Hepatocyte (in vitro differentiated cells): ENCODE data around the gene LRRC49. TPM values are rescaled to one million over a fixed set of nuclear protein-coding genes. Genes with fewer than 3 reads are reported as not detected.
A peak's percentile ranks its signal among the peaks of the same experiment; 100 is the strongest.

Source experiments
- DNase-seq: peaks from one replicate; pipeline ENCODE4 v3.0.0-alpha.2; 2016; ENCODE audit warnings: low spot score
- H2AFZ ChIP-seq: fragments of 200-600 bp; sonication (generic); 2 replicates; pipeline ENCODE4 v1.6.0; 2016; ENCODE audit warnings: antibody characterized with exemption, mild to moderate bottlenecking
- H3K27ac ChIP-seq: fragments of 200-600 bp; sonication (generic); 2 replicates; pipeline ENCODE4 v1.5.1; 2016; ENCODE audit warnings: mild to moderate bottlenecking
- H3K27me3 ChIP-seq: fragments of 200-600 bp; sonication (generic); 2 replicates; pipeline ENCODE4 v1.6.1; 2016
- H3K36me3 ChIP-seq: fragments of 200-600 bp; sonication (generic); replicated peaks from 2 replicates; pipeline ENCODE4 v1.5.1; 2016; ENCODE audit warnings: low read depth; ENCODE audit not compliant: insufficient read depth
- H3K4me1 ChIP-seq: fragments of 200-600 bp; sonication (generic); 2 replicates; pipeline ENCODE4 v1.5.1; 2016; ENCODE audit warnings: mild to moderate bottlenecking, moderate library complexity; ENCODE audit not compliant: insufficient read depth
- H3K4me2 ChIP-seq: fragments of 200-600 bp; sonication (generic); 2 replicates; pipeline ENCODE4 v1.6.0; 2016
- H3K4me3 ChIP-seq: fragments of 200-600 bp; sonication (generic); 2 replicates; pipeline ENCODE4 v1.5.1; 2016; ENCODE audit warnings: mild to moderate bottlenecking
- H3K79me2 ChIP-seq: fragments of 200-600 bp; sonication (generic); 2 replicates; pipeline ENCODE4 v1.6.0; 2017; ENCODE audit warnings: mild to moderate bottlenecking
- H3K9me2 ChIP-seq: fragments of 200-600 bp; sonication (generic); replicated peaks from 2 replicates; pipeline ENCODE4 v1.6.0; 2017; ENCODE audit warnings: mild to moderate bottlenecking; ENCODE audit not compliant: insufficient read depth
- H3K9me3 ChIP-seq: fragments of 200-600 bp; sonication (generic); 2 replicates; pipeline ENCODE4 v1.5.1; 2016; ENCODE audit warnings: low read depth, mild to moderate bottlenecking
- H4K20me1 ChIP-seq: fragments of 200-600 bp; sonication (generic); 2 replicates; pipeline ENCODE4 v1.6.0; 2016; ENCODE audit warnings: mild to moderate bottlenecking; ENCODE audit not compliant: insufficient read depth, poor library complexity, severe bottlenecking
- CTCF ChIP-seq: fragments of 200-600 bp; sonication (generic); IDR thresholded peaks from 2 replicates; pipeline ENCODE4 v1.5.1; 2016; ENCODE audit warnings: antibody characterized with exemption, mild to moderate bottlenecking; ENCODE audit not compliant: poor library complexity
- EZH2 ChIP-seq: fragments of 200-600 bp; sonication (generic); IDR thresholded peaks from 2 replicates; pipeline ENCODE4 v1.6.1; 2016; ENCODE audit warnings: antibody characterized with exemption, mild to moderate bottlenecking, borderline replicate concordance
- EZH2phosphoT487 ChIP-seq: fragments of 200-600 bp; sonication (generic); IDR thresholded peaks from one replicate; pipeline ENCODE4 v1.6.1; 2018; ENCODE audit warnings: antibody characterized with exemption, mild to moderate bottlenecking, low read depth, moderate library complexity; ENCODE audit not compliant: unreplicated experiment, severe bottlenecking
- WGBS: methylation state at CpG from one replicate; pipeline ENCODE4 v1.1.6; 2016; ENCODE audit warnings: low lambda C conversion rate; ENCODE audit errors: missing lambda C conversion rate; 5-methylcytosine and 5-hydroxymethylcytosine counted together
- polyA plus RNA-seq: library from polyadenylated mRNA; unstranded; fragments of >200 nt; fragmentation: Nextera tagmentation; extraction: Ambion mirVana; gene quantifications from 2 replicates; pipeline ENCODE4 v1.2.1, GENCODE V29; 2016
- total RNA-seq: library from RNA; depleted of rRNA; stranded (reverse); fragments of >200 nt; gene quantifications from 2 replicates; pipeline ENCODE4 v1.2.3, GENCODE V29; 2014

The LRRC49 gene
- total and polyA plus RNA-seq, 2 experiments from 2014 or later = 1.4 to 11.6 TPM

GRCh38 chr15:71048913-71049675 lies 156.5 kb downstream of the LRRC49 start:
- Histone ChIP-seq H4K20me1 (no peaks in the 10 kb centered on the region), H3K27me3 (no peaks in the 10 kb centered on the region), H3K9me3 (no peaks in the 10 kb centered on the region), H2AFZ (no peak overlapping the region), H3K27ac (no peak overlapping the region), H3K79me2 (no peaks in the 10 kb centered on the region), H3K4me1 (no peaks in the 10 kb centered on the region), H3K9me2 (no peaks in the 10 kb centered on the region), H3K4me2 (no peak overlapping the region), H3K36me3 (no peaks in the 10 kb centered on the region), H3K4me3 (no peak overlapping the region)
- DNase-seq = peak; percentile 4
- TF ChIP-seq CTCF = no peak
- no peak for TF ChIP-seq EZH2phosphoT487
- no peak for TF ChIP-seq EZH2
- 90% methylated on average over 2 of the region's 2 CpGs for WGBS

GRCh38 chr15:71049706-71050422 lies 157.2 kb downstream of the LRRC49 start:
- no peak overlapping the region for H2AFZ ChIP-seq
- no peaks in the 10 kb centered on the region for H3K79me2 ChIP-seq
- TF ChIP-seq CTCF = no peak
- no peak for TF ChIP-seq EZH2
- no peak for TF ChIP-seq EZH2phosphoT487
- H3K27me3 ChIP-seq = no peaks in the 10 kb centered on the region
- H3K9me2 ChIP-seq = no peaks in the 10 kb centered on the region
- no peaks in the 10 kb centered on the region for H3K4me1 ChIP-seq
- no peak overlapping the region for H3K4me2 ChIP-seq
- H4K20me1 ChIP-seq = no peaks in the 10 kb centered on the region
- 97% methylated on average over 3 of the region's 3 CpGs for WGBS
- DNase-seq = no peak
- H3K4me3 ChIP-seq = no peak overlapping the region
- no peak overlapping the region for H3K27ac ChIP-seq
- H3K36me3 ChIP-seq = no peaks in the 10 kb centered on the region
- no peaks in the 10 kb centered on the region for H3K9me3 ChIP-seq

DNA sequence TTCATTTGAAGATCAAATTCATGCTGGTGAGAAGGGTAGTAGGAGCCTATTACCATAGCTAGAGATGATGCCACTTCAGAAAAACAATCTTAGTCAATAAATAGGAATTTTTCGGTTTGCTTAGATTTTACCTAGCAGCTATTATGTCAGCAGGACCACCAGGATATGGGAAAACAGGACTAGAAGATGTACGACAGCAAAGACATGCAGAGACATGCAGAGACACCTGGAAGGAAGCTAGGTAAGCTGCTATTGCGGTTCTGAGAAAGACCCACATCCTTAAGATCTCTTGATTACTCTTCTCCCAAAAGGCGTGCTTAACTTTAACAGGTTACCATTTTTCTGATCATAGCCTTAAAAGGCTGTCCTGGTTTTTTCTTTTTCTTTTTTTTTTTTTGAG lies 157.8 kb downstream of the LRRC49 start:
- no peak for DNase-seq
- Histone ChIP-seq H3K27ac (no peak overlapping the region), H3K4me3 (no peak overlapping the region), H4K20me1 (no peaks in the 10 kb centered on the region), H3K9me3 (no peaks in the 10 kb centered on the region), H2AFZ (no peak overlapping the region), H3K4me1 (no peaks in the 10 kb centered on the region), H3K9me2 (no peaks in the 10 kb centered on the region), H3K27me3 (no peaks in the 10 kb centered on the region), H3K4me2 (no peak overlapping the region), H3K36me3 (no peaks in the 10 kb centered on the region), H3K79me2 (no peaks in the 10 kb centered on the region)
- TF ChIP-seq CTCF = no peak
- no peak for TF ChIP-seq EZH2phosphoT487
- TF ChIP-seq EZH2 = no peak
- WGBS = 64% methylated on average over 4 of the region's 4 CpGs
